LNCaP clone FGC (cell line): ENCODE measurements around the gene FOXJ2.

Experiments
- DNase-seq: peaks from one replicate; pipeline ENCODE4 v3.0.0-alpha.2; 2011; ENCODE audit warnings: low read depth
- H3K4me3 ChIP-seq: 2 replicates; pipeline ENCODE4 v1.5.1; 2011; ENCODE audit warnings: mild to moderate bottlenecking, low read depth, low read length, control low read depth
- TF ChIP-seq, protein P1 (sequence below): IDR thresholded peaks from 2 replicates; pipeline ENCODE4 v1.5.1; 2012; ENCODE audit warnings: mild to moderate bottlenecking; ENCODE audit not compliant: control insufficient read depth, insufficient read depth; ENCODE audit errors: extremely low read depth

The FOXJ2 gene

DNA sequence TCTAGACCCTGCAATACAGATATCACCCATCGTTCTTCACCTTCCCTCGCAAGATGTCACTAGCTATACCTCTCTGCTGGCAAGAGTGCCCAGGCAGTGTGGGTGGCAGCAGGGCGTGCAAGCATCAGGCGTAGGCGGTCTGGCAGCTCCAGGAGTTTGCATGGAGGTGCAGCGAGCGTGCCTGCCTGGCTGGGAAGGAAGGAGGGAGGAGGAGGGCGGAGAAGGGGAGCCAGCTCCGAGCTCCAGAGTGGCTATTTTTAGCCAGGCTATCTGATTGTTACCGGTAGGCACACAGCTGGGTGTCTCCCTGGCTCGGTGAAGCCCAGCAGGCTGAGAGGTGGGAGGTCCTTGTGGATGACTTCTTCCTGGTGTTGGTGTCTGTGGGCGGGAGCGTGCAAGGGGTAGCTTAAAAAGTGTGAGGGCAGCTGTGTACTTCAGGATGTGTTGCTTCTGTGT is 6.2 kb downstream of the FOXJ2 start:
- TF ChIP-seq, protein P1, sequence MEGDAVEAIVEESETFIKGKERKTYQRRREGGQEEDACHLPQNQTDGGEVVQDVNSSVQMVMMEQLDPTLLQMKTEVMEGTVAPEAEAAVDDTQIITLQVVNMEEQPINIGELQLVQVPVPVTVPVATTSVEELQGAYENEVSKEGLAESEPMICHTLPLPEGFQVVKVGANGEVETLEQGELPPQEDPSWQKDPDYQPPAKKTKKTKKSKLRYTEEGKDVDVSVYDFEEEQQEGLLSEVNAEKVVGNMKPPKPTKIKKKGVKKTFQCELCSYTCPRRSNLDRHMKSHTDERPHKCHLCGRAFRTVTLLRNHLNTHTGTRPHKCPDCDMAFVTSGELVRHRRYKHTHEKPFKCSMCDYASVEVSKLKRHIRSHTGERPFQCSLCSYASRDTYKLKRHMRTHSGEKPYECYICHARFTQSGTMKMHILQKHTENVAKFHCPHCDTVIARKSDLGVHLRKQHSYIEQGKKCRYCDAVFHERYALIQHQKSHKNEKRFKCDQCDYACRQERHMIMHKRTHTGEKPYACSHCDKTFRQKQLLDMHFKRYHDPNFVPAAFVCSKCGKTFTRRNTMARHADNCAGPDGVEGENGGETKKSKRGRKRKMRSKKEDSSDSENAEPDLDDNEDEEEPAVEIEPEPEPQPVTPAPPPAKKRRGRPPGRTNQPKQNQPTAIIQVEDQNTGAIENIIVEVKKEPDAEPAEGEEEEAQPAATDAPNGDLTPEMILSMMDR, result no peak
- peak; percentile 70 for DNase-seq
- peak overlapping the region; percentile 45 for H3K4me3 ChIP-seq

DNA sequence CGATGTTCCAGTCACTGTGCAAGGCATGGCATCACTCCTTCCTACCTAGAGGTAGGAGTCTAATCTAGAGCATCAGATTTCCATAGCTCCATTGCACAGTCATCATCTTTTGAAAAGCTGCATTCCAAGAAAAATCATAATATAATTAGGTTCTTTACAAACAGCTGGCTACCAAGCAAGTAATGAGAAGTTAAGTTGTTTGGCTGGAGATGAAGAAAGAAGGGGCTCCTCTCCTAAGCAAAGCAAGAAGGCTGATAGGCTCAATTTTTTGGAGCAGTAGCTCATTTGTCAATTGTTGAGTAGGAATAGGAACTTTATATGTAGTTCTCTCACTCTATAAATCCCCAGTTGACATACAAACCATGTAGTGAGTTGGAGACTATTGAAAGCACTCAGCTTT is 8.3 kb downstream of the FOXJ2 start:
- no peak overlapping the region for H3K4me3 ChIP-seq
- TF ChIP-seq, protein P1, result no peak
- no peak for DNase-seq

DNA sequence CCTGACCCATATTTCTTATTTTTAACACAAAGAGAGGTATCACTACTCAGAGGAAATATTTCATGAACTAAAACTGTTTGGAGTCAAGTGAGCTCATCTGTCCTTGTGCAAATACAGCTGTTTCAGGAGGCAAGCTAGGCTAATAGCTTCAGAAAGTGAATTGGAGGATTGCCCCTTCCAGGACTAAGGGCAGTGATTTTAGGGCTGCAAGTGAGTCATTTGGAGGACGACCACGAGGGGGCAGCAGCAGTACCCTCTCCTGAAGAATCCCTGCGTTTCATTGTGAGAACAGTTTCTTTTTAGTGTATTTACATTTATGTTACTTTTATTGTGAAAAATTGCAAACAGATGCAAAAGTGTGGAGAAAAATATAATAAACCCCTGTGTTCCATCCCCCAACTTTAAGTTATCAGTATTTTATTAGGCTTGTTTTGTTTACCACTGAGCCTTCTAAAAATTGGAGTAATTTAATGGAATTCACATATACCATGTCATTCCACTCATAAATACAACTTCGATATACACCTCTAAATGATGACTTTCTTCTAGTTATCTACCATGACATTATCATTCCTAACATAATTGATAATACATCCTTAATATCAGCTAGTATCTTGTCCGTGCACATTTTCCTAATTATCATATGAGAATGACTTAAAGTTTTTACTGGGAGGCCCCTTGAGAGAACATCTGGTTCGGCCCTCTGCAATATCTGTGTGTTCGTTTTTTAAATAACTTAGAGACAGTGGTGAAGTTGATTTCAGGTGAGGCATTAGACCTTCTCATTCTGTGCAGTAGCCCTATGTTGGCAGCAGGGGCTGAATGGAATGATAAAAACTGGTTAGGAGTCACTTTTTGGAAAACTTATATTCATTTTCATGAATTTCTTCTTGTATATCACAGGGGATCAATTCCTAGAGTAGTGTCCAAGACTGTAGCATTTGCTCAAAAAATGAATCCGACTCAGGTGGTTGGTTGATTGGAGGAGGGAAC is 13.7 kb downstream of the FOXJ2 start:
- no peak overlapping the region for H3K4me3 ChIP-seq
- TF ChIP-seq, protein P1, result peak; percentile 87
- peak; percentile 41 for DNase-seq

DNA sequence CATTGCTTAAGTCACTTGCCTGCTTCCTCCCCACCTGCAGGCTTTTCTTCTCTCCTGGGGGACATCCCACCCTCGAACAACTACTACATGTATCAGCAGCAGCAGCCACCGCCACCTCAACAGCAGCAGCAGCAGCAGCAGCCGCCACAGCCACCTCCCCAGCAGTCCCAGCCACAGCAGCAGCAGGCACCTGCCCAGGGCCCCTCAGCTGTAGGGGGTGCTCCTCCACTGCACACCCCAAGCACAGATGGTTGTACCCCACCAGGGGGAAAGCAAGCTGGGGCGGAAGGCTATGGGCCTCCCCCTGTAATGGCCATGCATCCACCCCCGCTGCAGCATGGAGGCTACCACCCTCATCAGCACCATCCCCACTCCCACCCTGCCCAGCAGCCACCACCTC is 15.3 kb downstream of the FOXJ2 start:
- no peak for DNase-seq
- TF ChIP-seq, protein P1, result no peak
- H3K4me3 ChIP-seq, result no peak overlapping the region

DNA sequence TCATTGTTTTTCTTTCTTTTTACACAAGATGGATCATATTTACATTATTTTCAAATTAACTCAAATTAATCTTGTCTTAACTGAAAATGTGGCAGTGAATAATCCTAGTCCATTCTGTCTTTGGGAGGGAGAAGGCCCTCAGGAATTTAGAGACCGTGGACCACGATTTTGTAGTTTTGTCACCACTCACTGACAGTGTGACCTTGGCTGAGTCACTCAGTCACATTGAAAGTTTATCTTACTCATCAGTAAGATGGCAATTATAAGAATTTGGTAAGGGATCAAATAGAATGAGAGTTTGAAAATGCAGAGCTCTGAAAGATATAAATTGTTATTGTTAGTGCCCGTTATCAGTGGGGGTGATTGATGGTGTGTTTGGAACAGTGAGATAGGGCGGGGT is 16.4 kb downstream of the FOXJ2 start:
- no peak overlapping the region for H3K4me3 ChIP-seq
- TF ChIP-seq, protein P1, result no peak
- no peak for DNase-seq

DNA sequence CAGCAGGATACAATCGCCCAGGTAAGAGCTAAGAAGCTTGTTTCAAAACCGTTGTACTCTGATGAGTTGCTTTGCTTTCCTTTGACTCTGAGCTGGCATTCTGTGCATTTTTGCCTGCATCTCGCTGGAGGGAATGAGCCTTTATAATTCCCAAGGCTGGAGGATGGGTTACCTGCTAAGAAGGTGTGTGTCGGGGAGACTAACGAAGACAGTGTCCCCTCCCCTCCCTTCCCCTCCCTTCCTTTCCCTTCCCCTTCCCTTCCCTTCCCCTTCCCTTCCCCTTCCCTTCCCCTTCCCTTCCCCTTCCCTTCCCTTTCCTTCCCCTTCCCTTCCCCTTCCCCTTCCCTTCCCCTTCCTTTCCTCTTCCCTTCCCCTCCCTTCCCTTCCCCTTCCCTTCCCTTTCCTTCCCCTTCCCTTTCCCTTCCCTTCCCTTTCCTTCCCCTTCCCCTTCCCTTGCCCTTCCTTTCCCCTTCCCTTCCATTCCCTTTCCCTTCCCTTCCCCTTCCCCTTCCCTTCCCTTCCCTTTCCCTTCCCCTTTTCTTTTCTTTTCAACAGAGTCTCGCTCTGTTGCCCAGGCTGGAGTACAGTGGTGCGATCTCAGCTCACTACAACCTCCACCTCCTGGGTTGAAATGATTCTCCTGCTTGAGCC is 18.2 kb downstream of the FOXJ2 start:
- DNase-seq, result no peak
- H3K4me3 ChIP-seq, result no peak overlapping the region
- TF ChIP-seq, protein P1, result no peak
